Measurements from ENCODE around the gene KREMEN1. TPM values are rescaled to one million over a fixed set of nuclear protein-coding genes. Genes with fewer than 3 reads are reported as not detected.

The KREMEN1 gene
- total RNA-seq, 2 donors from 2014 or later = 39.7 to 44.7 TPM

GRCh38 chr22:29054251-29054767 is 18.5 kb upstream of the KREMEN1 start:
- TF ChIP-seq, protein P1, sequence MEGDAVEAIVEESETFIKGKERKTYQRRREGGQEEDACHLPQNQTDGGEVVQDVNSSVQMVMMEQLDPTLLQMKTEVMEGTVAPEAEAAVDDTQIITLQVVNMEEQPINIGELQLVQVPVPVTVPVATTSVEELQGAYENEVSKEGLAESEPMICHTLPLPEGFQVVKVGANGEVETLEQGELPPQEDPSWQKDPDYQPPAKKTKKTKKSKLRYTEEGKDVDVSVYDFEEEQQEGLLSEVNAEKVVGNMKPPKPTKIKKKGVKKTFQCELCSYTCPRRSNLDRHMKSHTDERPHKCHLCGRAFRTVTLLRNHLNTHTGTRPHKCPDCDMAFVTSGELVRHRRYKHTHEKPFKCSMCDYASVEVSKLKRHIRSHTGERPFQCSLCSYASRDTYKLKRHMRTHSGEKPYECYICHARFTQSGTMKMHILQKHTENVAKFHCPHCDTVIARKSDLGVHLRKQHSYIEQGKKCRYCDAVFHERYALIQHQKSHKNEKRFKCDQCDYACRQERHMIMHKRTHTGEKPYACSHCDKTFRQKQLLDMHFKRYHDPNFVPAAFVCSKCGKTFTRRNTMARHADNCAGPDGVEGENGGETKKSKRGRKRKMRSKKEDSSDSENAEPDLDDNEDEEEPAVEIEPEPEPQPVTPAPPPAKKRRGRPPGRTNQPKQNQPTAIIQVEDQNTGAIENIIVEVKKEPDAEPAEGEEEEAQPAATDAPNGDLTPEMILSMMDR (IDR thresholded peaks at IDR 0.05) = no peak

DNA sequence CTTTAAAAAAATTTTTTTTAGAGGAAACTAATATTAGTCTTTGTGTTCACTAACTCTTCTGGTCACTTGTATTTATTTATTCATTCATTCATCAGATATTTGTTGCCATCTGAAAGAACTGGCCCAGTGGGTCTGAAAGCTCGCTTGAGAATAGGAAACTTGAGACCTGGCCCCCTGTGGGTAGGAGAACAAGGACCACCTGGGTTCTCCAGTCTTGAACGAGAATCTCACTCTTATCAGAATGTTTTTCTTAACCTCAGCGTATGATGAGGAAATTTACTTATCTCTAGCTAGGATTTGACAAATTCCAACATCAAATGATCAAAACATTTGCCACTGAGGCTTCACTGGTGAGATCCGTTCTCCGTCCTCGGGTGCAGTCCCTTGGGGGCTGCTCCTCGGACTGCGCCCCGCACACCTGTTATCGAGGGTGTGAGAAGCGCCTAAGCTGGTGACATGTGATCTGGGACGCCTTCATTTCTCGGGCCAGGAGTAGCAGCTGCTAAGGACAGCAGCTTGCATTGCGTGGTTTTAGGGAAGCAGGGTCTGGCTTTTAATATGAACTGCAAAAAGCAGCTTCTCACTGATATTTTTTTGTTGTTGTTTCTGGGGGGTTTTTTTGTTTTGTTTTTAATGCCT is 17.5 kb upstream of the KREMEN1 start:
- Histone ChIP-seq H3K4me3 (no peak overlapping the region), H3K9me3 (no peaks in the 10 kb centered on the region), H3K27me3 (no peaks in the 10 kb centered on the region), H3K36me3 (peaks cover 8% of the 10 kb centered on the region), H3K4me1 (no peaks in the 10 kb centered on the region), H3K27ac (no peak overlapping the region)
- TF ChIP-seq, protein P1 (IDR thresholded peaks at IDR 0.05) = no peak
- no peak for DNase-seq (ENCODE audit: low spot score)

More at GRCh38 chr22:29054251-29054767, 18.5 kb upstream of the KREMEN1 start:
- H3K9me3 ChIP-seq = no peaks in the 10 kb centered on the region
- no peaks in the 10 kb centered on the region for H3K27me3 ChIP-seq
- DNase-seq (ENCODE audit: low spot score) = no peak
- H3K4me3 ChIP-seq = no peak overlapping the region
- H3K27ac ChIP-seq = no peak overlapping the region
- no peaks in the 10 kb centered on the region for H3K4me1 ChIP-seq
- peaks cover 18% of the 10 kb centered on the region for H3K36me3 ChIP-seq

DNA sequence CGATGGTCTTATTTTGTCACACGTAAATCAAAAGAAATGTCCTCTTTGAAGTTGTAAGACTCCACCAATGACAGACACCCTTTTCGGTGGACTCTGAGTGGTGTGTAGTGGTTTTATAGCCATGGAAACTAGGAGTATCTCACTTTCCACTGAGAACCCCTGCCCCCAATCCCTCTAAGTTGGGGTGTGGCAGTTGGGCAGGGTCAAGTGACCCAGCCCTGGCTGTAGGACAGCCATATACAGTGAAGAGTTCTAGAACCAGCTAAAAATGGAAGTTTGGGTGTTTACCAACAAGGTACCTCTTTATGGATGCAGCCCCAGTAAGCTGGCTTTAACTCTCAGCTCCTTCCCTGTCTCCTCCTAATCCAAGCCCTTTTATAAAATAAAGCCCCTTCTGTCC is 16.4 kb upstream of the KREMEN1 start:
- DNase-seq (ENCODE audit: low spot score) = no peak
- H3K9me3 ChIP-seq = no peaks in the 10 kb centered on the region
- H3K4me3 ChIP-seq = no peak overlapping the region
- TF ChIP-seq, protein P1 (IDR thresholded peaks at IDR 0.05) = no peak
- no peaks in the 10 kb centered on the region for H3K36me3 ChIP-seq
- H3K27ac ChIP-seq = no peak overlapping the region
- no peaks in the 10 kb centered on the region for H3K4me1 ChIP-seq
- no peaks in the 10 kb centered on the region for H3K27me3 ChIP-seq

- Histone ChIP-seq H3K9me3 (no peaks in the 10 kb centered on the region), H3K27ac (no peak overlapping the region), H3K27me3 (no peaks in the 10 kb centered on the region), H3K4me1 (no peaks in the 10 kb centered on the region), H3K36me3 (no peaks in the 10 kb centered on the region), H3K4me3 (no peak overlapping the region)
- TF ChIP-seq, protein P1 (IDR thresholded peaks at IDR 0.05) = no peak
- no peak for DNase-seq (ENCODE audit: low spot score)
Measured at GRCh38 chr22:29060251-29060869, 12.5 kb upstream of the KREMEN1 start.

DNA sequence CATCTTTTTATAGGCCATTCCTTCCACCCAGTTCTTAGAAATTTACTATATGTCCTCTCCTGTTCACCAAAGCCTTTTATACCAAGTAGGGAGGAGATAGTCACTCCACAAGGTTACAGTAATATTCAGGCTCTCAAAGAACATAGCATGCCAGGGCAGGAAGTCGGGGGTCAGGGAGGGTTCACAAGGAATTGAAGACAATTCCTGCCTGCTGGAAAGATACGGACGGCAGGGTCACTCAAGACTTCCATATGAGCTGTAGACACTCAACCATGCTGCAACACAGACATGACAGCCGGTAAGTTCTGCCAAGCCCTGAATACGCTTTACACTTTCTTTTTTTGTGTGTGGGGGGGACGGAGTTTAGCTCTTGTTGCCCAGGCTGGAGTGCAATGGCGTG is 11.9 kb upstream of the KREMEN1 start:
- no peak overlapping the region for H3K4me3 ChIP-seq
- H3K27me3 ChIP-seq = no peaks in the 10 kb centered on the region
- H3K27ac ChIP-seq = no peak overlapping the region
- no peak for DNase-seq (ENCODE audit: low spot score)
- H3K9me3 ChIP-seq = no peaks in the 10 kb centered on the region
- TF ChIP-seq, protein P1 (IDR thresholded peaks at IDR 0.05) = no peak
- H3K4me1 ChIP-seq = no peaks in the 10 kb centered on the region
- no peaks in the 10 kb centered on the region for H3K36me3 ChIP-seq

Data from right atrium auricular region (tissue), 2 donors.